Erythroblast (primary cell): ENCODE data around the gene MGME1.

Source experiments
- DNase-seq, 2 experiments: peaks; one replicate each; lab custom pipeline; 2025; lab: John Stamatoyannopoulos, UW
- GATA1 ChIP-seq: IDR thresholded peaks from 2 replicates; pipeline ENCODE4 v1.6.1; 2011; ENCODE audit warnings: low read depth, mild to moderate bottlenecking, control low read depth, low read length, moderate library complexity
- POLR2A ChIP-seq: IDR thresholded peaks from 2 replicates; pipeline ENCODE4 v1.6.1; 2011; ENCODE audit warnings: mild to moderate bottlenecking, low read length

The MGME1 gene

GRCh38 chr20:18030020-18030419 lies 61.2 kb downstream of the MGME1 start:
- no peak for DNase-seq
- no peak for TF ChIP-seq GATA1
- TF ChIP-seq POLR2A = no peak

DNA sequence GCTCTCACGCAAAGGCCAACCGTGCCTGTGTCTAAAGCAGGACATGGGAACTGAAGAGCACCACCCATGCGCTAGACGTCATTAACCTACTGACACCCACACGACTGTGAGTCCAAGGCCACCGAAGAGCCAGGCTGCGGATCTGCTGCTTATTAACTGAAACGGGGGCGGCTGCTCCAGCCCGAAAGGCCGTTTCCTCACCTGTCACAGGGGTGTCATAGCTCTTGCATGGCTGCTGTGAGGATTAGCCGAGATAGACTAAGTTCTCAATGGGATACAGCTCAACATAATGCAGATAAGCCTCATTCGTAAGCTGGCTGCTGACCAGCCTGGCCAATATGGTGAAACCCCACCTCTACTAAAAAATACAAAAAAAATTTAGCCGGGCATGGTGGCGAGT lies 62.2 kb downstream of the MGME1 start:
- no peak for DNase-seq
- TF ChIP-seq GATA1 (no peak), POLR2A (no peak)

GRCh38 chr20:18031888-18032509 lies 63.2 kb downstream of the MGME1 start:
- TF ChIP-seq GATA1 (no peak), POLR2A (no peak)
- DNase-seq = no peak

DNA sequence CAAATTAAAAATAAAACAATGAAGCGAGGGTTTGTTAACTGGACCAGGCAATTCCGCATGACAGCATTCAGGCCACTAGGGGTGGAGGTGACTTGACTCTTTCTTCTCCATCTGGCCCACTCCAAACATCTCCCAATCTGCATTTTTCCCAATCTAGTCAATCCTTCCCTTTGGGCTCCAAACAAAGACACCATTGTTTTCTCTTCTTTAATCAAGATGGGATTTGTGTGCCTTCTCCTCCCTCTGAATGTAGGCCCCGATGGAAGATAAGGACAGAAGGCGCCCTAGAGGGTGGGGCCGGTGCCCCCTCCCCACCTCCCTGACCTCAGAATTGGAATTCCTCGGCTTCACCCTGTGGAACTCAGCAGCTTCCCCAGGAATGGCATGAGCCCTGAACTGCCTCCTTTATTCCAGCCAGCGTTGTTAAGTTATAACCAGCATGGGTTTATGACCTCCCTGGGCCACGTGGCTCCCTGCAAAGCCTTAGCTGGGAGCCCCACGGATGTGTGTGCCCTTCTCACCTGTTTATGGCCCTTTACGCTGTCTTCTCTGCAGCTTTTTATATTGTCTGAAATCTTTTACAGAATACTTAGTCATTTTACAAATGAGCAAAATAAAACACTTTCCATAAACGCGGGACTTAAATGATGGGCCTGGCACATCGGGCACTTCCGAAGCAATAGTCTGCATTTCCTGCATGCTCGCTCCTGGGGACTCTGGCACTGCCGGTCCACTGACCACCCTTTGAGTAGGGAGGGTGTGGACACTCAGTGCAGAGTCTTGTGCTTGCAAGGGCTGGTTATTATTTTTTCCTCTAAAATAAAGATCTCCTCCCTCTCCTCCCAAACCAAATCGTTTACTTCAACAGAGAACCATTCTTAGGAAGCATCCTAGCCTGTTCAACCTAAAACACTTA lies 64.4 kb downstream of the MGME1 start:
- no peak for TF ChIP-seq POLR2A
- no peak for TF ChIP-seq GATA1
- no peak for DNase-seq

DNA sequence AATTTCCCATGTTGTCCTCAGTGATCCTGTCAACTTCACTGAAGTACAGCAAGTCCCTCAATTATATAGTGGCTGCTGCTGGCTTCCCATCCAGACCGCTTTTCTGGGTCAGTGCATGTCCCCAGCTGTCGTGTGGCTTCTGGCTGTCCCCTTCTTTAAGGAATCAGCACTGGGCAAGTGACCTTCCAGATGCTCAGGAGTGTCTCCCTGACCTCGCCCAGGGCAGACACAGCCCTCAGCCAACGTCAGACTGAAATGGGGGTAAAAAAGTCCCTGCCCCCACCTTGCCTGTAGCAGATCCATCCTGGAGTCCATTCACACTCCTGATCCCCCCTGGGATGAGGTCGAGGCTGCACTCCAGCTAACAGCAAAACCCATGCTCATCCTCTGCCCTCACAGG lies 65.2 kb downstream of the MGME1 start:
- no peak for DNase-seq
- TF ChIP-seq GATA1 (no peak), POLR2A (no peak)

GRCh38 chr20:18039063-18039462 lies 70.2 kb downstream of the MGME1 start:
- no peak for TF ChIP-seq GATA1
- no peak for TF ChIP-seq POLR2A
- no peak for DNase-seq
